ENCODE results near the gene RAPGEF3. TPM values are rescaled to one million over a fixed set of nuclear protein-coding genes. Genes with fewer than 3 reads are reported as not detected.

Gene RAPGEF3
- total and polyA plus RNA-seq, 9 of the 15 experiments (the other 6 are each of a cell fraction or from before 2014, with no cell fraction given) = 0.03 to 0.78 (median 0.37) TPM; not detected in 1

DNA sequence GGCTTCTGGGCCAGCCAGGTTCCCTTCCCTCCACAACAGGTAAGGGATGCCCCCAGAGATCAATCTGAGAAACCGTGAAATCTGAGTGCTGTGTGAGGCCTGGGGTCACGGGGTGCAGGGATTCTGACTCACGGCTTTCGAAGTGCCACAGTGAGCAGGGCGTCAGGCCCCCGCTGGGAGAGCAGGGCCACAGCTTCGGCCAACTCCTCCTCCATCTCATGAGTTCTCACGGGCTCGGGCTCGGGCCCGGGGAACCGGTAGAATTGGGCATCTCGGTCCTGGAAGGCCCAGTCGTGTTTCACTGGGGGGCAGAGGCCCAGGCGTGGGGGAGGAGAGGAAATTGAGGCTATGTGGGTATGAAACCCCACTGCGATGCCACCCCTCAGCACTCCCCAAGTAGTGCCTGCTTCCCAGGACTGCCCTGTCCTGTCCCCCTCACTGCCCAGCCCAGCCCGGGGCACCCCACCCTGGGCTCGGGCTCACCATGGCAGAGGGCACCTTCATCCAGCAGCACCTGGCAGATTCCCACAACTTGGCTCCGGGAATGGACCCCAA, 7.7 kb downstream of the RAPGEF3 start (continued):
- TF ChIP-seq, protein P1, sequence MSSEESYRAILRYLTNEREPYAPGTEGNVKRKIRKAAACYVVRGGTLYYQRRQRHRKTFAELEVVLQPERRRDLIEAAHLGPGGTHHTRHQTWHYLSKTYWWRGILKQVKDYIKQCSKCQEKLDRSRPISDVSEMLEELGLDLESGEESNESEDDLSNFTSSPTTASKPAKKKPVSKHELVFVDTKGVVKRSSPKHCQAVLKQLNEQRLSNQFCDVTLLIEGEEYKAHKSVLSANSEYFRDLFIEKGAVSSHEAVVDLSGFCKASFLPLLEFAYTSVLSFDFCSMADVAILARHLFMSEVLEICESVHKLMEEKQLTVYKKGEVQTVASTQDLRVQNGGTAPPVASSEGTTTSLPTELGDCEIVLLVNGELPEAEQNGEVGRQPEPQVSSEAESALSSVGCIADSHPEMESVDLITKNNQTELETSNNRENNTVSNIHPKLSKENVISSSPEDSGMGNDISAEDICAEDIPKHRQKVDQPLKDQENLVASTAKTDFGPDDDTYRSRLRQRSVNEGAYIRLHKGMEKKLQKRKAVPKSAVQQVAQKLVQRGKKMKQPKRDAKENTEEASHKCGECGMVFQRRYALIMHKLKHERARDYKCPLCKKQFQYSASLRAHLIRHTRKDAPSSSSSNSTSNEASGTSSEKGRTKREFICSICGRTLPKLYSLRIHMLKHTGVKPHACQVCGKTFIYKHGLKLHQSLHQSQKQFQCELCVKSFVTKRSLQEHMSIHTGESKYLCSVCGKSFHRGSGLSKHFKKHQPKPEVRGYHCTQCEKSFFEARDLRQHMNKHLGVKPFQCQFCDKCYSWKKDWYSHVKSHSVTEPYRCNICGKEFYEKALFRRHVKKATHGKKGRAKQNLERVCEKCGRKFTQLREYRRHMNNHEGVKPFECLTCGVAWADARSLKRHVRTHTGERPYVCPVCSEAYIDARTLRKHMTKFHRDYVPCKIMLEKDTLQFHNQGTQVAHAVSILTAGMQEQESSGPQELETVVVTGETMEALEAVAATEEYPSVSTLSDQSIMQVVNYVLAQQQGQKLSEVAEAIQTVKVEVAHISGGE (CRISPR knock-in tag; IDR thresholded peaks at IDR 0.05) = no peak
- no peak for TF ChIP-seq GATA2 (CRISPR knock-in tag; IDR thresholded peaks at IDR 0.05)
- TF ChIP-seq, protein P2, sequence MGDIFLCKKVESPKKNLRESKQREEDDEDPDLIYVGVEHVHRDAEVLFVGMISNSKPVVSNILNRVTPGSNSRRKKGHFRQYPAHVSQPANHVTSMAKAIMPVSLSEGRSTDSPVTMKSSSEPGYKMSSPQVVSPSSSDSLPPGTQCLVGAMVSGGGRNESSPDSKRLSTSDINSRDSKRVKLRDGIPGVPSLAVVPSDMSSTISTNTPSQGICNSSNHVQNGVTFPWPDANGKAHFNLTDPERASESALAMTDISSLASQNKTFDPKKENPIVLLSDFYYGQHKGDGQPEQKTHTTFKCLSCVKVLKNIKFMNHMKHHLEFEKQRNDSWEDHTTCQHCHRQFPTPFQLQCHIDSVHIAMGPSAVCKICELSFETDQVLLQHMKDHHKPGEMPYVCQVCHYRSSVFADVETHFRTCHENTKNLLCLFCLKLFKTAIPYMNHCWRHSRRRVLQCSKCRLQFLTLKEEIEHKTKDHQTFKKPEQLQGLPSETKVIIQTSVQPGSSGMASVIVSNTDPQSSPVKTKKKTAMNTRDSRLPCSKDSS (IDR thresholded peaks at IDR 0.05; ENCODE audit: low read depth, partially characterized antibody) = no peak
- TF ChIP-seq ZNF274 (IDR thresholded peaks at IDR 0.05; ENCODE audit: borderline replicate concordance, low read depth, low read length) = no peak
